Kidney (tissue), 14 donors: ENCODE data around the gene CCBE1. TPM values are rescaled to one million over a fixed set of nuclear protein-coding genes. Genes with fewer than 3 reads are reported as not detected.

Experiments
- DNase-seq, 5 donors: peaks; one replicate each; pipeline ENCODE4 v3.0.0-alpha.2; 2013 to 2020
- FAIRE-seq: peaks from 2 replicates; lab custom pipeline; 2012; peaks lifted over from hg19 to GRCh38; lab: Jason Lieb, UNC
- H3K27ac ChIP-seq, 2 donors: one replicate each; pipeline ENCODE4 v1.7.0; 2013; ENCODE audit warnings: low read depth in 2 of 2, low read length in 2 of 2, inconsistent platforms in 1 of 2
- H3K27me3 ChIP-seq: one replicate; pipeline ENCODE4 v1.7.1; 2013; ENCODE audit warnings: low read length, inconsistent platforms; ENCODE audit not compliant: control insufficient read depth, insufficient read depth
- H3K36me3 ChIP-seq, 3 donors: one replicate each; pipeline versions ENCODE4 v1.7.0 to v1.7.1; 2013; ENCODE audit warnings: low read length in 3 of 3, control low read depth in 1 of 3, inconsistent platforms in 1 of 3; ENCODE audit not compliant: insufficient read depth in 3 of 3, control insufficient read depth in 2 of 3
- H3K4me1 ChIP-seq, 3 donors: one replicate each; pipeline versions ENCODE4 v1.7.0 to v1.7.1; 2013; ENCODE audit warnings: low read length in 3 of 3, inconsistent platforms in 1 of 3, low read depth in 1 of 3; ENCODE audit not compliant: control insufficient read depth in 2 of 3, insufficient read depth in 2 of 3
- H3K4me3 ChIP-seq, 3 donors: one replicate each; pipeline versions ENCODE4 v1.7.0 to v1.8.1; 2013; ENCODE audit warnings: low read length in 3 of 3, control low read depth in 1 of 3, inconsistent platforms in 1 of 3
- H3K9ac ChIP-seq, 3 donors: one replicate each; pipeline versions ENCODE4 v1.7.0 to v1.7.1; 2013; ENCODE audit warnings: low read length in 3 of 3, control low read depth in 1 of 3, inconsistent platforms in 1 of 3
- H3K9me3 ChIP-seq, 3 donors: one replicate each; pipeline versions ENCODE4 v1.7.0 to v1.7.1; 2013; ENCODE audit warnings: low read length in 3 of 3, control low read depth in 1 of 3, inconsistent platforms in 1 of 3; ENCODE audit not compliant: control insufficient read depth in 2 of 3, insufficient read depth in 1 of 3
- intact Hi-C: fragments of 100-400 bp; cut with DNase I; formaldehyde crosslinking; loops from one replicate; pipeline ENCODE4 v1.11.1; 2022
- polyA plus RNA-seq: library from polyadenylated mRNA; stranded (reverse); fragments of 350-450 nt; fragmentation: Illumina TruSeq; extraction: RNeasy Lipid Tissue Mini Kit (QIAGEN cat#74804); gene quantifications from one replicate; pipeline ENCODE4 v1.2.3, GENCODE V29; 2014; ENCODE audit warnings: low read depth, low replicate concordance; ENCODE audit not compliant: insufficient read depth
- total RNA-seq: library from RNA; stranded (reverse); fragmentation: NEBNext Ultra II Directional; extraction: Animal tissue kit (Norgen Biotek cat#: 25700); gene quantifications from one replicate; pipeline ENCODE4 v1.2.1, GENCODE V29; 2021
- TF ChIP-seq, protein P1 (sequence below): IDR thresholded peaks from 3 replicates; pipeline ENCODE4 v1.5.1; 2012; ENCODE audit warnings: mild to moderate bottlenecking, moderate library complexity, borderline replicate concordance; ENCODE audit not compliant: insufficient read depth; ENCODE audit errors: extremely low read depth
- donor health status: control.
- donor health status: control.
- donor health status: control.
- donor health status: control.
- donor health status: control.
- donor health status: DM: yes; HTN: yes; CAD: no.
- donor health status: Normal renal cell carcinoma (clear cell type).

The CCBE1 gene
- total and polyA plus RNA-seq, 2 donors from 2014 or later: 1.8 to 2.2 TPM

DNA sequence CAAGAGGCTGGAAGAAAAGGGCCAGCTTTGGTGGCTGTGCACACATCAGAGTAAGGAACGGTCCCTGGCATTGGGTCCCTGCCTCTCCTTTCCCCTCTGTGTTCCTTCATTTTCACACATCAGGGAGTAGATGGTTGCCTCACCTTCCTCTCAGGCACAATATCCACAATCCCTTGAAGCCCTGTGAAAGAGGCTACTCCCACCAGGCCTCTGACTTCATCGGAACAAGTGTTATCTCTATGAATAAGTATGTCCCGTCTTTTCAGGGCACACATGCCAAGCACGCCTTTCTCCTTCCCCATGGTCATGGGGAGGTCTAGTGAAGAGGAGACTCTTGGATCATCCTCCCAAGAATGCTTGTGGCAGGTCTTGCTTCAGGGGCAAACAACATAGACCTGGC, 277.0 kb downstream of the CCBE1 start:
- H3K9ac ChIP-seq: no peak overlapping the region
- H3K4me3 ChIP-seq: no peak overlapping the region
- DNase-seq: no peak
- H3K36me3 ChIP-seq: no peaks in the 10 kb centered on the region
- FAIRE-seq: no peak
- H3K9me3 ChIP-seq: no peaks in the 10 kb centered on the region
- TF ChIP-seq, protein P1, sequence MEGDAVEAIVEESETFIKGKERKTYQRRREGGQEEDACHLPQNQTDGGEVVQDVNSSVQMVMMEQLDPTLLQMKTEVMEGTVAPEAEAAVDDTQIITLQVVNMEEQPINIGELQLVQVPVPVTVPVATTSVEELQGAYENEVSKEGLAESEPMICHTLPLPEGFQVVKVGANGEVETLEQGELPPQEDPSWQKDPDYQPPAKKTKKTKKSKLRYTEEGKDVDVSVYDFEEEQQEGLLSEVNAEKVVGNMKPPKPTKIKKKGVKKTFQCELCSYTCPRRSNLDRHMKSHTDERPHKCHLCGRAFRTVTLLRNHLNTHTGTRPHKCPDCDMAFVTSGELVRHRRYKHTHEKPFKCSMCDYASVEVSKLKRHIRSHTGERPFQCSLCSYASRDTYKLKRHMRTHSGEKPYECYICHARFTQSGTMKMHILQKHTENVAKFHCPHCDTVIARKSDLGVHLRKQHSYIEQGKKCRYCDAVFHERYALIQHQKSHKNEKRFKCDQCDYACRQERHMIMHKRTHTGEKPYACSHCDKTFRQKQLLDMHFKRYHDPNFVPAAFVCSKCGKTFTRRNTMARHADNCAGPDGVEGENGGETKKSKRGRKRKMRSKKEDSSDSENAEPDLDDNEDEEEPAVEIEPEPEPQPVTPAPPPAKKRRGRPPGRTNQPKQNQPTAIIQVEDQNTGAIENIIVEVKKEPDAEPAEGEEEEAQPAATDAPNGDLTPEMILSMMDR: no peak
- no peaks in the 10 kb centered on the region for H3K27me3 ChIP-seq
- intact Hi-C loops: no loop called here
- H3K27ac ChIP-seq: no peak overlapping the region
- H3K4me1 ChIP-seq: no peaks in the 10 kb centered on the region

GRCh38 chr18:59419386-59419785, 277.8 kb downstream of the CCBE1 start:
- Histone ChIP-seq H3K4me3 (no peak overlapping the region), H3K27me3 (no peaks in the 10 kb centered on the region), H3K36me3 (no peaks in the 10 kb centered on the region), H3K4me1 (no peaks in the 10 kb centered on the region), H3K9ac (no peak overlapping the region), H3K9me3 (no peaks in the 10 kb centered on the region), H3K27ac (no peak overlapping the region)
- TF ChIP-seq, protein P1: no peak
- intact Hi-C loops: no loop called here
- DNase-seq (no peak), FAIRE-seq (no peak)

GRCh38 chr18:59416818-59417217, 280.4 kb downstream of the CCBE1 start:
- TF ChIP-seq, protein P1: no peak
- FAIRE-seq: no peak
- Histone ChIP-seq H3K9ac (no peak overlapping the region), H3K27me3 (no peaks in the 10 kb centered on the region), H3K36me3 (no peaks in the 10 kb centered on the region), H3K4me1 (no peaks in the 10 kb centered on the region), H3K27ac (no peak overlapping the region), H3K9me3 (no peaks in the 10 kb centered on the region), H3K4me3 (no peak overlapping the region)
- intact Hi-C loops: no loop called here
- DNase-seq: no peak

GRCh38 chr18:59414111-59414653, 283.0 kb downstream of the CCBE1 start:
- TF ChIP-seq, protein P1: no peak
- no peak overlapping the region for H3K27ac ChIP-seq
- no peak overlapping the region for H3K9ac ChIP-seq
- H3K4me1 ChIP-seq: no peaks in the 10 kb centered on the region
- H3K36me3 ChIP-seq: no peaks in the 10 kb centered on the region
- no peaks in the 10 kb centered on the region for H3K9me3 ChIP-seq
- no peaks in the 10 kb centered on the region for H3K27me3 ChIP-seq
- FAIRE-seq (no peak), DNase-seq (no peak)
- intact Hi-C loops: no loop called here
- H3K4me3 ChIP-seq: no peak overlapping the region
